VCaP (cell line): ENCODE data around the gene TSPAN18.

ENCODE experiments used
- H3K27ac ChIP-seq: fragments of 450-650 bp; 2 replicates; pipeline ENCODE4 v1.5.1; 2017
- CTCF ChIP-seq: fragments of 450-650 bp; conservative IDR thresholded peaks from 2 replicates; pipeline ENCODE4 v1.5.1; 2017; ENCODE audit warnings: mild to moderate bottlenecking, moderate library complexity

TSPAN18 gene

GRCh38 chr11:44977493-44977984 lies 250.8 kb downstream of the TSPAN18 start:
- peak overlapping the region; percentile 100 for H3K27ac ChIP-seq
- TF ChIP-seq CTCF = peak; percentile 36; the same call in 1 of the 2 replicates

GRCh38 chr11:44978274-44978960 lies 251.7 kb downstream of the TSPAN18 start:
- TF ChIP-seq CTCF = no peak
- peak overlapping the region; percentile 100 for H3K27ac ChIP-seq

GRCh38 chr11:44978961-44979331 lies 252.2 kb downstream of the TSPAN18 start:
- H3K27ac ChIP-seq = peak overlapping the region; percentile 100
- 0 out of 2 replicates have a peak, but pooled peaks have one; percentile 16 for TF ChIP-seq CTCF

- no peak for TF ChIP-seq CTCF
Measured at GRCh38 chr11:44979543-44980399, 253.0 kb downstream of the TSPAN18 start.

GRCh38 chr11:44980533-44981427 lies 254.0 kb downstream of the TSPAN18 start:
- no peak for TF ChIP-seq CTCF

More at GRCh38 chr11:44979543-44980399, 253.0 kb downstream of the TSPAN18 start:
- H3K27ac ChIP-seq = peak overlapping the region; percentile 100

More at GRCh38 chr11:44980533-44981427, 254.0 kb downstream of the TSPAN18 start:
- H3K27ac ChIP-seq = peak overlapping the region; percentile 100
